Activated CD8-positive, alpha-beta T cell treated with anti-CD3 and anti-CD28 coated beads for 36 hours (primary cell): ENCODE data around the gene FAF2. TPM values are rescaled to one million over a fixed set of nuclear protein-coding genes. Genes with fewer than 3 reads are reported as not detected.

Source experiments
- ATAC-seq: fragments of 200-7000 bp; cut with Tn5 transposase; one replicate; pipeline ENCODE4 v1.10.0; 2021; ENCODE audit warnings: mild to moderate bottlenecking, moderate library complexity
- CTCF ChIA-PET: fragments of 350-600 bp; sonication (Branson Sonifier 250); formaldehyde crosslinking; loops from one replicate; lab custom pipeline; 2021; ENCODE audit warnings: antibody characterized with exemption; lab: Charles Lee
- POLR2A ChIA-PET: fragments of 350-600 bp; sonication (Branson Sonifier 250); formaldehyde crosslinking; loops from one replicate; lab custom pipeline; 2021; ENCODE audit warnings: antibody characterized with exemption; lab: Charles Lee
- DNase-seq: peaks from one replicate; pipeline ENCODE4 v3.0.0-alpha.2; 2020
- H3K27ac Mint-ChIP-seq: one replicate; pipeline ENCODE4 v1.8.0; 2021; ENCODE audit warnings: mild to moderate bottlenecking, mixed read lengths
- H3K27me3 Mint-ChIP-seq: one replicate; pipeline ENCODE4 v1.8.0; 2021; ENCODE audit warnings: mixed read lengths
- H3K36me3 Mint-ChIP-seq: one replicate; pipeline ENCODE4 v1.8.0; 2021; ENCODE audit warnings: low read depth, mixed read lengths
- H3K4me1 Mint-ChIP-seq: one replicate; pipeline ENCODE4 v1.8.0; 2021; ENCODE audit warnings: low read depth, mixed read lengths
- H3K4me3 Mint-ChIP-seq: one replicate; pipeline ENCODE4 v1.8.0; 2021; ENCODE audit warnings: mild to moderate bottlenecking, moderate library complexity, mixed read lengths
- H3K9me3 Mint-ChIP-seq: one replicate; pipeline ENCODE4 v1.8.0; 2021; ENCODE audit warnings: mixed read lengths
- CTCF ChIP-seq: fragments of 200-600 bp; IDR thresholded peaks from one replicate; pipeline ENCODE4 v1.8.0; 2022; ENCODE audit warnings: antibody characterized with exemption, mild to moderate bottlenecking
- intact Hi-C: fragments of 100-400 bp; cut with micrococcal nuclease; formaldehyde crosslinking; loops from one replicate; pipeline ENCODE4 v1.10.0; 2022
- total RNA-seq, 2 experiments: library from RNA; stranded (reverse); gene quantifications; one replicate each; pipeline ENCODE4 v1.2.3, GENCODE V29; 2021

The FAF2 gene
- total RNA-seq, 2 experiments from 2014 or later: 32.6 to 33.0 TPM

DNA sequence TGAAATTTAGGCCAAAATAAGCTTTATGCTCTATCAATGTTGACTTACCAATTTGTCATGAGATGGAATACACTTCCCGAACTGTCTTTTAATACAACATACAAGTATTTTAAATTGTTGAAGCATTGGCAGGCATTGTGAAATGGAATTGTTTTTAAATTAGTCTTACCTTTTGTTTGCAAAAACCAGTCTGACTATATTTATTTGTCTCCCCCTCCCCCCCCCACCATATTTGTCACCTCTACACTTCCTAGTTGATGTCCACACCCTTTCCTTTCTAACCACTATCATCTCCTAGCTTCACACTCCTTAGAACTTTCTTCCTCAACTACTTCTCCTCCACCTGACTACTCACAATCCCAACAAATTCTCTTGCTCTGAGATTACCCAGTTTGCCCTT is 40.9 kb downstream of the FAF2 start:
- TF ChIP-seq CTCF: no peak
- ChIA-PET POLR2A (no interaction called here), CTCF (no interaction called here)
- peaks cover 15% of the 10 kb centered on the region for H3K4me1 Mint-ChIP-seq
- intact Hi-C loops: no loop called here
- no peak overlapping the region for H3K4me3 Mint-ChIP-seq
- no peaks in the 10 kb centered on the region for H3K27me3 Mint-ChIP-seq
- H3K27ac Mint-ChIP-seq: no peak overlapping the region
- no peak for DNase-seq
- no peaks in the 10 kb centered on the region for H3K9me3 Mint-ChIP-seq
- H3K36me3 Mint-ChIP-seq: peaks cover 43% of the 10 kb centered on the region
- no peak for ATAC-seq

DNA sequence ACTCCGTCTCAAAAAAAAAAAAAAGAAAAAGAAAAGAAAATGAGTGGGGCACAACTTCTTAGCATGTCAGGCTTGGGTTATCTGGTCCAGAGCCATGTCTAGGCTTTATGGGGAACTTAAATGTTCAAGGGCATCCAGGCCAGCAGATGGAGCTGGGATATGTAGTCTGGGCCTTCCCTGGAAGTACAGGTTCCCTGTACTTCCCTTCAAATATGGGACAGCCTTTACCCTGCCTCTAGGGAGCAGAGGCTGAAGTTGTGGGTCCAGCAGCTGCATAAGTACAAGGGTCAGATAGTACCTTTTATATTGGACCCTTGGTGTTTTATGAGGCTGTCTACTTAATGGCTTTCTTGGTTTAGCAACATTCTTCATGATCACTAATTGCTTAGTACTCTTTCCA is 42.1 kb downstream of the FAF2 start:
- ChIA-PET CTCF (no interaction called here), POLR2A (no interaction called here)
- no peak overlapping the region for H3K4me3 Mint-ChIP-seq
- ATAC-seq (no peak), DNase-seq (no peak)
- TF ChIP-seq CTCF: no peak
- peaks cover 46% of the 10 kb centered on the region for H3K36me3 Mint-ChIP-seq
- intact Hi-C loops: no loop called here
- no peaks in the 10 kb centered on the region for H3K27me3 Mint-ChIP-seq
- H3K27ac Mint-ChIP-seq: no peak overlapping the region
- peaks cover 11% of the 10 kb centered on the region for H3K4me1 Mint-ChIP-seq
- no peaks in the 10 kb centered on the region for H3K9me3 Mint-ChIP-seq

DNA sequence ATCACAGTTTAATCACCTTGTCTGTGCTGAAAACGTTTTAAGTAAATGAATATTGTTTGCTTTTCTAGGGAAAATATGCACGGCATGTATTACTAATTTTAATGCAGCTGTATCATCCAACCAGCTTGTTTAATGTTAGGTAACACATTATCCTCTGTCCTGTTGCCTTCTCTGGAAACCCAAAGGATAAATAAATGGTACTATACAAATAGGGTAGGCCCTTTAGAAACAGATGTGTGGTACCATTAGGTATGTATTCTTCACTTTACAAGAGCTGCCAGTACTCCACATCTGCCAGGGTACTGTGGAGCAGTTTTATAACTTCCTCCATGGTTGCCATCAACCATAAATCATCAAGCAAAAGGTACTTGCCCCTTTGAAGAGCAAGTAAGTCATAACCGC is 42.9 kb downstream of the FAF2 start:
- DNase-seq (no peak), ATAC-seq (no peak)
- Mint-ChIP-seq H3K4me3 (no peak overlapping the region), H3K4me1 (peaks cover 10% of the 10 kb centered on the region), H3K9me3 (no peaks in the 10 kb centered on the region), H3K27me3 (no peaks in the 10 kb centered on the region), H3K27ac (no peak overlapping the region), H3K36me3 (peaks cover 46% of the 10 kb centered on the region)
- TF ChIP-seq CTCF: no peak
- intact Hi-C loops: no loop called here
- CTCF ChIA-PET: interaction anchor here (0.7 to 1.1 kb wide), 3 partner anchors 9 to 490 kb away, joined by 3 read pairs; no protein-coding TSS in a partner anchor
- POLR2A ChIA-PET: no interaction called here

DNA sequence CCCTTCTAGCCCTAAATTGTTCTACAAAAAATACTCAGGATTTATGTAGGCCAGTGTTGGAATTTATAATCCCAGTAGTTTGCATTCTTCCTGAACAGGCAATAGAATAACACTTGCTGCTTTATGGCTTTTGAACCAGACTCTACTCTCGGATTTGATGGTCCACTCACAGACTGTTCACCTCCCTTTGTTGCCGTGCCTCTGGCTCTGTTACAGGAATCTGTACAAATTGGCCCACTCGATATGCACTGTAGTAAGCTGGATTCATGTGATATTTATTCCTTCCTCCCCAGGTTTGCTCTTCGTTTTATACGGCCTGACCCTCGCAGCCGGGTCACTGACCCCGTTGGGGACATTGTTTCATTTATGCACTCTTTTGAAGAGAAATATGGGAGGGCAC is 43.7 kb downstream of the FAF2 start:
- ATAC-seq (no peak), DNase-seq (no peak)
- Mint-ChIP-seq H3K36me3 (peaks cover 46% of the 10 kb centered on the region), H3K27ac (no peak overlapping the region), H3K9me3 (no peaks in the 10 kb centered on the region), H3K27me3 (no peaks in the 10 kb centered on the region), H3K4me3 (no peak overlapping the region), H3K4me1 (peaks cover 10% of the 10 kb centered on the region)
- TF ChIP-seq CTCF: no peak
- intact Hi-C loops: no loop called here
- POLR2A ChIA-PET: interaction anchor here (1.2 kb wide), 1 partner anchor 44 kb away, joined by 4 read pairs; no protein-coding TSS in a partner anchor
- CTCF ChIA-PET: no interaction called here

GRCh38 chr5:176492431-176492830 is 44.2 kb downstream of the FAF2 start:
- POLR2A ChIA-PET: interaction anchor here (1.2 kb wide), 1 partner anchor 43 kb away, joined by 4 read pairs; no protein-coding TSS in a partner anchor
- no peak for TF ChIP-seq CTCF
- H3K4me3 Mint-ChIP-seq: no peak overlapping the region
- peaks cover 10% of the 10 kb centered on the region for H3K4me1 Mint-ChIP-seq
- no peak for ATAC-seq
- no peaks in the 10 kb centered on the region for H3K27me3 Mint-ChIP-seq
- no peak for DNase-seq
- no peak overlapping the region for H3K27ac Mint-ChIP-seq
- peaks cover 46% of the 10 kb centered on the region for H3K36me3 Mint-ChIP-seq
- no peaks in the 10 kb centered on the region for H3K9me3 Mint-ChIP-seq
- CTCF ChIA-PET: no interaction called here
- intact Hi-C loops: no loop called here
